ENCODE measurements around the gene OTUD5.

Gene OTUD5

DNA sequence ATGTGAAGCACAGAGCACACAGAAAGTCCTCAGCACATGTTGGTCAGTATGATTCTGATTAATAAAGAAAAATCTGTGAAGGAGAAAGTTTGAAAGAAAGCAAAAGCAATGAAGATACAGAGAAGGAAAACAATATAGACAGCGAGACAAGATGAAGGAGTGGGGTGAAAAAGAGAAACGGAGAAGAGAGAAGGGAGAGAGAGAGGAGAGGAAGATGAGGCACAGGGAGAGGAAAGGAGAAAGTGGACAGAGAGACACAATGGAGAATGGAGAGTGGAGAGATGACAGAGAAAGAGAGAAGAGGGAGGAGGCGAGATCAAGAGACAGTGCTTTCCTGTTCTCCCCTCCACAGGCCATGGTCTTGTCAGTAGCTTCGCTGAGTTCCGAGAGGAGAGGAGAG is 18.1 kb upstream of the OTUD5 start:
- no peak for DNase-seq
- H3K36me3 ChIP-seq: no peaks in the 10 kb centered on the region; the same call in 1 of the 2 replicates
- no peaks in the 10 kb centered on the region for H3K4me1 ChIP-seq
- TF ChIP-seq, protein P1, sequence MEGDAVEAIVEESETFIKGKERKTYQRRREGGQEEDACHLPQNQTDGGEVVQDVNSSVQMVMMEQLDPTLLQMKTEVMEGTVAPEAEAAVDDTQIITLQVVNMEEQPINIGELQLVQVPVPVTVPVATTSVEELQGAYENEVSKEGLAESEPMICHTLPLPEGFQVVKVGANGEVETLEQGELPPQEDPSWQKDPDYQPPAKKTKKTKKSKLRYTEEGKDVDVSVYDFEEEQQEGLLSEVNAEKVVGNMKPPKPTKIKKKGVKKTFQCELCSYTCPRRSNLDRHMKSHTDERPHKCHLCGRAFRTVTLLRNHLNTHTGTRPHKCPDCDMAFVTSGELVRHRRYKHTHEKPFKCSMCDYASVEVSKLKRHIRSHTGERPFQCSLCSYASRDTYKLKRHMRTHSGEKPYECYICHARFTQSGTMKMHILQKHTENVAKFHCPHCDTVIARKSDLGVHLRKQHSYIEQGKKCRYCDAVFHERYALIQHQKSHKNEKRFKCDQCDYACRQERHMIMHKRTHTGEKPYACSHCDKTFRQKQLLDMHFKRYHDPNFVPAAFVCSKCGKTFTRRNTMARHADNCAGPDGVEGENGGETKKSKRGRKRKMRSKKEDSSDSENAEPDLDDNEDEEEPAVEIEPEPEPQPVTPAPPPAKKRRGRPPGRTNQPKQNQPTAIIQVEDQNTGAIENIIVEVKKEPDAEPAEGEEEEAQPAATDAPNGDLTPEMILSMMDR (IDR thresholded peaks at IDR 0.05; ENCODE audit: low read depth, low read length): no peak
- H3K4me3 ChIP-seq (ENCODE audit: low read depth, low read length): no peak overlapping the region
- no peaks in the 10 kb centered on the region for H3K9me3 ChIP-seq
- no peaks in the 10 kb centered on the region for H3K27me3 ChIP-seq

DNA sequence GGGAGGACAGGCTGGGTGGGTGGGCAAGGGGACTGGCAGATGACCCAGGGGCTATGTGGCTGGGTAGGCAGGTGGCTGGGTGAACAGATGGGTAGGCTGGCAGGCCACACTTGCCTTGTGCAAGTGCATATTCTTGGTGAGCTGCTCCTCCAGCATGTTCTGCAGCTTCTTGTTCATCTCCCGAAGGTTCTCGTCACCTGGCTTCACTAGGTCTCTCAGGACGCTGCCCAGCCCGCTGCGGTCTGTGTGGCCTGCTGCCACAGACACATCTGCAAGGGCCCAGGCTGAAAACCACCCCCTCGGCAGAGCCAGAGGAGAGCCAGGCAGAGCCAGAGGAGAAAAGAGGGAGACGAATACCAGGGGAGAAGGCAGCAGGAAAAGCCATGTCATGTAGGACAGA is 17.6 kb upstream of the OTUD5 start:
- no peak overlapping the region for H3K4me3 ChIP-seq (ENCODE audit: low read depth, low read length)
- H3K9me3 ChIP-seq: no peaks in the 10 kb centered on the region
- DNase-seq: no peak
- H3K4me1 ChIP-seq: no peaks in the 10 kb centered on the region
- no peaks in the 10 kb centered on the region; the same call in 1 of the 2 replicates for H3K36me3 ChIP-seq
- no peaks in the 10 kb centered on the region for H3K27me3 ChIP-seq
- TF ChIP-seq, protein P1 (IDR thresholded peaks at IDR 0.05; ENCODE audit: low read depth, low read length): no peak

DNA sequence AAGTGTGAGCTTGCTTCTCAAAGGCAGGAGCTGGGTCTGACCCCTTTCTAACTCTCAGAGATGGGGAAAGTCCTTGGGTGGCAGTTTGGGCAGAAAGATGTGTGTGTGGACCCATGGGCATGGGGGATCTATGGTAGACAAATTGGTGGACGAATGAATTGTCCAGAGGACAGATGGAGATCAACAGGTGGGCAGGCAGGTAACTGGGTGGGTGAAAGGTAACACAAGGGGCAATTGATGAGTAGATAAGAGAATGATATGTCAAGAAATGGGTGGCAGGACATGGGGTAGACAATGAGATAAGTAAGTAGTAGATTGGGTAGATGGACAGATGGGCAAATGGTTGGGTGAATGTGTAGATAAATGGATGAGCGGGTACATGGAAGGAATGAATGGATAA is 17.2 kb upstream of the OTUD5 start:
- TF ChIP-seq, protein P1 (IDR thresholded peaks at IDR 0.05; ENCODE audit: low read depth, low read length): no peak
- H3K27me3 ChIP-seq: no peaks in the 10 kb centered on the region
- no peaks in the 10 kb centered on the region for H3K4me1 ChIP-seq
- no peaks in the 10 kb centered on the region; the same call in 1 of the 2 replicates for H3K36me3 ChIP-seq
- H3K4me3 ChIP-seq (ENCODE audit: low read depth, low read length): no peak overlapping the region
- no peak for DNase-seq
- no peaks in the 10 kb centered on the region for H3K9me3 ChIP-seq

DNA sequence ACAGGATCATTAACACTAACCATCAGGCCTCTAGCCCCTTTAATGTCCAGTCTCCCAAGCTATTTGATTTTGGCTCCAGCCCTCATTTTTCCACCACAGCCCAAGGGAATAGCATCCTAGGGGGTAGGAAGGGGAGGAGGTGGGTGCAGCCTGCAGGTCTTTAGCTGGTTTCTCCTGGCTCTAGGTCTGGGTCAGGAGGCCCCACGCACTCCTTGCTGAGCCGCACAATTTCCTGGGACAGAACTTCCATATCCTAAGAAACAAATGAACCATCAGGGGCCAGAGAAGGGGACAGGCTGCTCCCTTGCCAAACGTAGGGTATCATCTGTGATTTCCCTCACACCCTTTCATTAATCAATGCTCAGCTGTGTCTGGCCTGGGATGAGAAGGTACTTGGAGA is 16.6 kb upstream of the OTUD5 start:
- DNase-seq: no peak
- no peaks in the 10 kb centered on the region for H3K27me3 ChIP-seq
- no peaks in the 10 kb centered on the region for H3K4me1 ChIP-seq
- H3K36me3 ChIP-seq: no peaks in the 10 kb centered on the region; the same call in 1 of the 2 replicates
- no peaks in the 10 kb centered on the region for H3K9me3 ChIP-seq
- TF ChIP-seq, protein P1 (IDR thresholded peaks at IDR 0.05; ENCODE audit: low read depth, low read length): no peak
- H3K4me3 ChIP-seq (ENCODE audit: low read depth, low read length): no peak overlapping the region

DNA sequence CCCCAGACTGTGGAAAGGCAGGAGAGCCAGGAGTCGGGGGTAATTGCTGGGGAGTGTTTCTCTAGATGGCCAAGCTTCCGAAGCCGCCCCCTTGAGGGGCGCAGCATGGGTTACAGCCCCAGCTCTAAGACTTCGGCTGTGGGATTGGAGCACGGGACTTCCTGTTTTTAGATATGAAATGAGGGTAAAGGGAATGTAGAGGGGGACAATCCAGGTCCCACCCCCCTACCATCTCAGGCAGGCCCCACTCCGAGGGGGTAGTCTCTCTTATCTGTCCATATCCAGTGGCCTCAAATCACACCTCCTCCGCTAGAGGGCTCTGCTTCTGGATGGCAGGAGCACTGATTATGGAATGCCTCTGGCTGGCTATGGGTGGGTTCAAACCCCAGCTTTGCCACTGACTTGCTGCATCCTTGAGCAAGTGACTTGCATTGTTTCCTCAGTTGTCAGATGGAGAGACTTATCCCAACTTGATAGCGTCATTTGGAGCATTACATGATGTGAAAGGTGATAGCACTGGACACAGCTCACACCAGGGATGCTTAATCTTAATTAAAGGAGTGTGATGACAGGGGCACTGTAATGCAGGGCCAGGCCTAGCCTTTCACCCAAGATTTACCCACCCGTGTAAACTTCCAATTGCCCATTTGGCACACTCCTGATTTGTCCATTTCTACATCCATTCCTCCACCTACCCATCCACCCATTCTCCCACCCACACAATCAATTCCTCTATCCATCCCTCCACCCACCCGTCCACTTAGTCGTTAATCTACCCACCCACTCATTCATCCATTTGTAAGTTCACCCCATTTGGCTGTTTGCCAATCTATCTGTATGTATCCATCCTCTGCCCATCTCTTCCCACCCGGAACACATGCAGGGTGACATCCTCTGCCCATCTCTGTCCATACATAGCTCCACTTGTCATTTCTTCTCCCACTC is 15.1 kb upstream of the OTUD5 start:
- peak; percentile 47 for DNase-seq
- Histone ChIP-seq H3K27me3 (no peaks in the 10 kb centered on the region), H3K4me3 (ENCODE audit: low read depth, low read length) (peak overlapping the region; percentile 40), H3K9me3 (no peaks in the 10 kb centered on the region), H3K36me3 (no peaks in the 10 kb centered on the region; the same call in 1 of the 2 replicates), H3K4me1 (no peaks in the 10 kb centered on the region)
- TF ChIP-seq, protein P1 (IDR thresholded peaks at IDR 0.05; ENCODE audit: low read depth, low read length): peak; percentile 70
